Osteocyte (in vitro differentiated cells): Measurements from ENCODE around the gene TUNAR. TPM values are rescaled to one million over a fixed set of nuclear protein-coding genes. Genes with fewer than 3 reads are reported as not detected.

ENCODE experiments used
- DNase-seq: peaks from one replicate; pipeline ENCODE4 v3.0.0; 2021; ENCODE audit warnings: mixed read lengths; ENCODE audit not compliant: unreplicated experiment; ENCODE audit errors: extremely low spot score
- H3K27ac Mint-ChIP-seq: one replicate; pipeline ENCODE4 v1.8.0; 2021; ENCODE audit warnings: mild to moderate bottlenecking, mixed read lengths; ENCODE audit not compliant: unreplicated experiment
- H3K27me3 Mint-ChIP-seq: one replicate; pipeline ENCODE4 v1.8.0; 2021; ENCODE audit warnings: mixed read lengths; ENCODE audit not compliant: unreplicated experiment
- H3K36me3 Mint-ChIP-seq: one replicate; pipeline ENCODE4 v1.8.0; 2021; ENCODE audit warnings: mixed read lengths; ENCODE audit not compliant: unreplicated experiment
- H3K4me1 Mint-ChIP-seq: one replicate; pipeline ENCODE4 v1.8.0; 2021; ENCODE audit warnings: mixed read lengths; ENCODE audit not compliant: unreplicated experiment
- H3K4me3 Mint-ChIP-seq: one replicate; pipeline ENCODE4 v1.8.0; 2021; ENCODE audit warnings: mild to moderate bottlenecking, moderate library complexity, mixed read lengths; ENCODE audit not compliant: unreplicated experiment
- H3K9me3 Mint-ChIP-seq: one replicate; pipeline ENCODE4 v1.8.0; 2021; ENCODE audit warnings: mixed read lengths; ENCODE audit not compliant: unreplicated experiment
- CTCF ChIP-seq: fragments of 200-600 bp; sonication (generic); IDR thresholded peaks from 2 replicates; pipeline ENCODE4 v1.5.0; 2021; ENCODE audit warnings: antibody characterized with exemption, mild to moderate bottlenecking, moderate library complexity
- total RNA-seq: library from RNA; stranded (reverse); gene quantifications from 2 replicates; pipeline ENCODE4 v1.2.1, GENCODE V29; 2021

Gene TUNAR
- total RNA-seq, 1 donor from 2014 or later, result 0.27 TPM

- Mint-ChIP-seq H3K4me3 (no peak overlapping the region), H3K36me3 (no peaks in the 10 kb centered on the region), H3K27ac (no peak overlapping the region), H3K9me3 (no peaks in the 10 kb centered on the region), H3K27me3 (no peaks in the 10 kb centered on the region), H3K4me1 (no peaks in the 10 kb centered on the region)
- TF ChIP-seq CTCF, result no peak
- DNase-seq, result no peak
Measured at GRCh38 chr14:95935228-95935822, 58.7 kb downstream of the TUNAR start.

GRCh38 chr14:95936041-95936440, 59.4 kb downstream of the TUNAR start:
- no peaks in the 10 kb centered on the region for H3K27me3 Mint-ChIP-seq
- H3K4me3 Mint-ChIP-seq, result no peak overlapping the region
- no peaks in the 10 kb centered on the region for H3K36me3 Mint-ChIP-seq
- peaks cover 3% of the 10 kb centered on the region for H3K9me3 Mint-ChIP-seq
- no peak for DNase-seq
- no peak overlapping the region for H3K27ac Mint-ChIP-seq
- TF ChIP-seq CTCF, result no peak
- H3K4me1 Mint-ChIP-seq, result no peaks in the 10 kb centered on the region

- no peak overlapping the region for H3K27ac Mint-ChIP-seq
- no peak for DNase-seq
- no peaks in the 10 kb centered on the region for H3K36me3 Mint-ChIP-seq
- no peak for TF ChIP-seq CTCF
- H3K27me3 Mint-ChIP-seq, result no peaks in the 10 kb centered on the region
- H3K4me1 Mint-ChIP-seq, result no peaks in the 10 kb centered on the region
- H3K4me3 Mint-ChIP-seq, result no peak overlapping the region
- H3K9me3 Mint-ChIP-seq, result peaks cover 9% of the 10 kb centered on the region
Measured at GRCh38 chr14:95939335-95939734, 62.7 kb downstream of the TUNAR start.

- no peak for DNase-seq
- H3K4me1 Mint-ChIP-seq, result no peaks in the 10 kb centered on the region
- TF ChIP-seq CTCF, result no peak
- H3K36me3 Mint-ChIP-seq, result no peaks in the 10 kb centered on the region
- H3K27me3 Mint-ChIP-seq, result peaks cover 1% of the 10 kb centered on the region
- H3K27ac Mint-ChIP-seq, result no peak overlapping the region
- no peak overlapping the region for H3K4me3 Mint-ChIP-seq
- peaks cover 9% of the 10 kb centered on the region for H3K9me3 Mint-ChIP-seq
Measured at GRCh38 chr14:95941897-95942296, 65.3 kb downstream of the TUNAR start.

- TF ChIP-seq CTCF, result no peak
- no peak overlapping the region for H3K27ac Mint-ChIP-seq
Measured at GRCh38 chr14:95943699-95944098, 67.1 kb downstream of the TUNAR start.

More at GRCh38 chr14:95943699-95944098, 67.1 kb downstream of the TUNAR start:
- no peak overlapping the region for H3K4me3 Mint-ChIP-seq
- no peaks in the 10 kb centered on the region for H3K4me1 Mint-ChIP-seq
- H3K9me3 Mint-ChIP-seq, result peaks cover 9% of the 10 kb centered on the region
- H3K36me3 Mint-ChIP-seq, result no peaks in the 10 kb centered on the region
- DNase-seq, result no peak
- H3K27me3 Mint-ChIP-seq, result peaks cover 8% of the 10 kb centered on the region
